ENCODE results near the gene ISG15.

The ISG15 gene

DNA sequence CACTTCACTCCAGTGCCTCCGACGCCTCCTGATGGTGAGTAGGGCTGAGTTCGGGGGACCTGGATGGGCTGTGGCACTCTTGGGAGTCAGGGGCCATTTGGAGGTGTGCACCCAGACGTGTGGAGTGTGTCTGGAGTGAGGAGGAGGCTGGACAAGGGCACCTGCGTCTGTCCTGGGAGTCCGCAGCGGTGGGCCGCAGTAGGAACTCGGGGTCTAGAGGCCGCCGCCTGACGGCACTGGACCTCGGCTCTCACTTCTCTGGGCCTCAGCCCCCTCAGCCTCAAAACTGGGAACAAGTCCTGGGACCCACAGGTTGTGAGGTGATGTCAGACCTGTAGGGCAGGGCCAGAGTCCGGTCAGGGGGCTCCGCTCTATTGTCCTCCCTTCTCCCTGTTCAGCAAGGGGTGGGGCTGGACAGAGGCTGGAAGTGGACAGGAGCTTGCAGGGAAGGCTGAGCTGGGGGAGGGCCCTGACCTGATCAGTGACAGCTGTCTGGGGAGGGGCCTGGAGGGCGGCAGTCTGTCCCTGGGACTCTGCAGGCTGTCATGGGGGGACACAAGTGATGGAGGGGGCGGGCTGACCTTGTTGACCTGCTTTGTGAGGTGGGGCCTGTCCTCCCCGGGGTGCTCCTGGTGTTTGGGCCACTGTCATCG lies 22.1 kb downstream of the ISG15 start:
- no peak overlapping the region for H3K4me3 ChIP-seq (ENCODE audit: control insufficient read depth, low read depth, low read length)
- DNase-seq (ENCODE audit: low read depth), result no peak
- TF ChIP-seq, protein P1, sequence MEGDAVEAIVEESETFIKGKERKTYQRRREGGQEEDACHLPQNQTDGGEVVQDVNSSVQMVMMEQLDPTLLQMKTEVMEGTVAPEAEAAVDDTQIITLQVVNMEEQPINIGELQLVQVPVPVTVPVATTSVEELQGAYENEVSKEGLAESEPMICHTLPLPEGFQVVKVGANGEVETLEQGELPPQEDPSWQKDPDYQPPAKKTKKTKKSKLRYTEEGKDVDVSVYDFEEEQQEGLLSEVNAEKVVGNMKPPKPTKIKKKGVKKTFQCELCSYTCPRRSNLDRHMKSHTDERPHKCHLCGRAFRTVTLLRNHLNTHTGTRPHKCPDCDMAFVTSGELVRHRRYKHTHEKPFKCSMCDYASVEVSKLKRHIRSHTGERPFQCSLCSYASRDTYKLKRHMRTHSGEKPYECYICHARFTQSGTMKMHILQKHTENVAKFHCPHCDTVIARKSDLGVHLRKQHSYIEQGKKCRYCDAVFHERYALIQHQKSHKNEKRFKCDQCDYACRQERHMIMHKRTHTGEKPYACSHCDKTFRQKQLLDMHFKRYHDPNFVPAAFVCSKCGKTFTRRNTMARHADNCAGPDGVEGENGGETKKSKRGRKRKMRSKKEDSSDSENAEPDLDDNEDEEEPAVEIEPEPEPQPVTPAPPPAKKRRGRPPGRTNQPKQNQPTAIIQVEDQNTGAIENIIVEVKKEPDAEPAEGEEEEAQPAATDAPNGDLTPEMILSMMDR (IDR thresholded peaks at IDR 0.05; ENCODE audit: control insufficient read depth, insufficient read depth, low read depth, low read length, missing control alignments), result no peak

DNA sequence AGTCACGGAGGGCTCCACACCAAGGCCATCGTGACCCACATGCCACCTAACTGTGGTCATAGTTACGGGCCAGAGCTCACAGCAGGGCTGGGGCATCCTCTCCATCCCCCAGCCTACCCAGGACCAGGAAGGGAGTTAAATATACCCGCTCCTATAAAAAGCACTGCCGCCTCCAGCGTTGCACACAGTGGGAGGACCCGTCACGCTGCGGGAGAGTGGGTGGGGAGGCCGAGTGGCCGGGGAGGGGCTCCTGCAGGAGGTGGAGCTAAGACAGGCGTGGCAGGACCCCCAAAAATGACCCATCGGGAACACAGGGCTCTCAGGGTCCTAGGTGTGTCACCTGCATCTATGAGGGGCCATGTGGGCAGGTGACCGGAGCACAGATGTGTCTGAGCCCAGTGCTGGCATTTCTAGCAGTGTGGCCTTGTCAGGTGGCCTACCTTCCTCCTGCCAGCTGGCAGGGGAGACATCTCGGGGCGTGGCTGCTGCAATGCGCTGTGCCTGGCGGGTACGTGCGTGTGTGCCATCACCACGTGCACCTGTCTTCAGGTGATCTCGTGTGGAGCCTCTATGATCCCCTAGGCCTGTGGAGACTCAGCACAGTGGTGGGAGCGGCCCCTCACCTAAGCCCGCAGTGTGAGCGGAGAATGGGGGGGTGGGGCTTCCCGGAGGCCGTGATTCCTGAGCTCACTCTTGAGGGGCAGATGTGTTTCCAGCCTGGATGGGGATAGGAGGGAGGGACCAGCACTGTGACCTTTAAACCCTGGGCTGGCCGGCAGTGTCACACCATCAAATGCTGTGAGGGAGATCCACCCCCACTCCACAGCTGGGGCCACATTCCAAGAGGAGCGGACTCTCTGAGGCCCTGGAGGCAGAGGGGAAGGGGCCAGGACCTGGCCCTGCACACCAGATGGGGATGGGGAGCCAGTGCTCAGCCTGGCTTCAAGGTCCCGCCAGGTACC lies 24.4 kb downstream of the ISG15 start:
- no peak for DNase-seq (ENCODE audit: low read depth)
- H3K4me3 ChIP-seq (ENCODE audit: control insufficient read depth, low read depth, low read length), result no peak overlapping the region
- TF ChIP-seq, protein P1 (IDR thresholded peaks at IDR 0.05; ENCODE audit: control insufficient read depth, insufficient read depth, low read depth, low read length, missing control alignments), result no peak

DNA sequence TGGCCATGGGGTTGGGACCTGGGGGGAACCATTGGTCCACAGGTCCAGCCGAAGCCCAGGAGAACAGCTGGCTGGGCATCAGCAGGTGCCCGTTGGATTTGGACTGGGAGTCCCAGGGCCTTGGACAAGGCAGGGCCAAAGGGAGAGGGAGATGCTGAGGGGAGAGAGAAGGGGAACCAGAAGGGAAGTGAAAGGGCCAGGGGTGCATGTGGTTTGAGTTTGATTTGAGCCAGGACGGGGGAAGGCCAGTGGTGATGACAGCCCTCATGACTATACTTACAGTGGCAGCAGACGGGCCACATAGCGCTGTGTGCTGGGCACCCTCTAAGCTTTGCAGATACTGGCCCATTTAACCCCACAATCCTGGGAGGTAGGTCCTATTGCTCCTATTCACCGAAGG lies 25.4 kb downstream of the ISG15 start:
- DNase-seq (ENCODE audit: low read depth), result no peak
- TF ChIP-seq, protein P1 (IDR thresholded peaks at IDR 0.05; ENCODE audit: control insufficient read depth, insufficient read depth, low read depth, low read length, missing control alignments), result no peak
- H3K4me3 ChIP-seq (ENCODE audit: control insufficient read depth, low read depth, low read length), result no peak overlapping the region

DNA sequence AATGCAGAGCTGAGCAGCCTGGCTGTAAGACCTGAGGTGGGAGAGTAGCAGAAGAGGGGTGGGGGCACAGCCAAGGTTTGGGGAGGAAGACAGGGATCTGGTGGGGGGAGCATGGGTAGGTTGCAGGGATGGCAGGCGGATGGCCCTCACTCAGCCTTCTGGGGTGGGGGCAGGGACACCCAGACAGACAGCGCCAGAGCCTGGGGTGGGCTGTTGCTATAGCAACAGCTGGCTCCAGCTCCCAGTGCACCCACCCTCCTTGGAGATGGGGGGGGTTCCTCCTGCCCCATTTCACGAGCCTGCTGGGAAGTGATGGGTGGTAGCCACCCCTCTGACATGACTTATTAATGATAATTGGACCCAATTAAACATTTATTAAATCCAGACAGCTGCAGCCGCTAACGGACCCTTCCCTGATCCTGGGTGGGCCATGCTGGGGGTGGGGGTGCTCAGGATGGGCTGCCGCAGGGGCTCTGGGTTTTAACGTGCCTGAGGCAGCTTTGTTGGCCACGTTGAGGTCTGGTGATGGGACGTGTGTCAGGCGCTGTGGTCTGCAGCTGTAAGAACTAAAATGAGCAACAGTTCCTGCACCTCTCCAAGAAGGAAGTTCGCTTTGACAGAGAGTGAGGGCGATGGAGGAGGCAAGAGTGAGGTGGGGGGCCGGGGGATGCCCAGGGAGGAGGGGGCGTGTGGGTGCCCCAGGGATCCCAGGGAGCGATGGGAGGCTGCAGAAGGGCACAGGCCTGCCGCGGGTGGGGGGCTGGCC lies 26.0 kb downstream of the ISG15 start:
- H3K4me3 ChIP-seq (ENCODE audit: control insufficient read depth, low read depth, low read length), result no peak overlapping the region
- DNase-seq (ENCODE audit: low read depth), result no peak
- TF ChIP-seq, protein P1 (IDR thresholded peaks at IDR 0.05; ENCODE audit: control insufficient read depth, insufficient read depth, low read depth, low read length, missing control alignments), result no peak

DNA sequence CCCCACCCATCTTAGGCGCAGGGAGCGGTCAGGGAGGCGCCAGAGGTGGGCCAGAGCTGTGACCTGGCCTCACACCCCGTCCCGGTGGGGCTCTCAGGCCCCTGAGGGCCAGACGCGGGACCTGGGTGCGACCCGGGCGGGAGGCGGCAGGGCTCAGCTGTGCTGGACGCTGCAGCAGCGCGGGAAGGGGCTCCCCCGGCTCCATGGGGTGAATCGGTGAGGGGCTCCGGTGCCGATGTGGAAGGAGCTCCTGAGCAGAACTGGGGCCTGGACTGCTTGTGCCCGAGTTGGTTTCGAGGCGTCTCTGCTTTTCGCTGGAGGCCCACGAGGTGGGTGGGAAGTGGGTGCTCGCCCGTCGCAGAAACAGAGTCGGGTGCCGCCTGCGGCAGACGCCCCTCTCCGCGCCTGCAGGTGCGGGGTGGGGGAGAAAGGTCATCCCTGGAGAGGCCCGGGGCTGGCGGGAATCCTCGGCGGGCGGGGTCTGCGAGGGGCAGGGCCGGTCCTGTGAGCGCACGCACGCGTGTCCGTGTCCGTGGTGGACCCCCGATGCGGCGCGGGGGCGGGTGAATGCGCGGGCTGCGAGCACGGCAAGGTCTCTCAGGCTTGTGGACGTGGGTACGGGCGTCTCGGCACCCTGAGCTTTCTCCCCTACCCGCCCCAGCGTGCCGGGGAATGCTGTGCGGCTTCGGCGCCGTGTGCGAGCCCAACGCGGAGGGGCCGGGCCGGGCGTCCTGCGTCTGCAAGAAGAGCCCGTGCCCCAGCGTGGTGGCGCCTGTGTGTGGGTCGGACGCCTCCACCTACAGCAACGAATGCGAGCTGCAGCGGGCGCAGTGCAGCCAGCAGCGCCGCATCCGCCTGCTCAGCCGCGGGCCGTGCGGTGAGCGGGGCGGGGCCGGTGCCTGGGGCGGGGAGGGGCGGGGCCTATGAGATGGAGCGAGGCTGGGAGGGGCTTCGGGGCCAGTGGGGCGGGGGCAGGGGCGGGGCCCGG lies 27.0 kb downstream of the ISG15 start:
- peak overlapping the region; percentile 40 for H3K4me3 ChIP-seq (ENCODE audit: control insufficient read depth, low read depth, low read length)
- DNase-seq (ENCODE audit: low read depth), result peak; percentile 28

More for the DNA sequence above, 27.0 kb downstream of the ISG15 start:
- TF ChIP-seq, protein P1 (IDR thresholded peaks at IDR 0.05; ENCODE audit: control insufficient read depth, insufficient read depth, low read depth, low read length, missing control alignments), result no peak
